ENCODE data around the gene EFCAB13.
"Not testable (repeated sequence)": the region's sequence is repeated elsewhere in the genome, so short reads cannot be mapped to it uniquely, and the experiment has no call there.

The EFCAB13 gene

DNA sequence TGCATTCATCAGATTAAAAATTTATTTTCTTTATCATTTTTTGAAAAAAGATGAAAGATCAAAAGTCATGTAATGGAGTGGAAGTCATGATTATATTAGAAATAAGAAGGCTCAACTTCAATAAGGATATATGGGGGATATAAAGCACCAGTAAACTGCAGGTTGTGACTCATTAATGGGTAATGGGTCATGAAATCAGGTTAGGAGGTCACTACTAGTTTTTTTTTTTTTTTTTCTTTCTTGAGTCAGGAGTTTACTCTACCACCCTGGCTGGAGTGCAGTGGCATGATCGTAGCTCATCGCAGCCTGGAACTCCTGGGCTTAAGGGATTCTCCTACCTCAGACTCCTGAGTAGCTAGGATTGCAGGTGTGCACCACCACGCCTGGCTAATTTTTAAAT is 14.3 kb downstream of the EFCAB13 start:
- H3K27me3 ChIP-seq (ENCODE audit: low read depth, low read length): no peaks in the 10 kb centered on the region
- H3K27ac ChIP-seq (ENCODE audit: low read length): no peak overlapping the region
- H3K36me3 ChIP-seq (ENCODE audit: control insufficient read depth in 1 of 2, insufficient read depth in 2 of 2, low read length in 2 of 2): peaks cover 0 to 10% of the 10 kb centered on the region in 2 donors
- H3K4me1 ChIP-seq (ENCODE audit: control insufficient read depth in 1 of 2, insufficient read depth in 2 of 2, low read length in 2 of 2): no peaks in the 10 kb centered on the region
- no peak overlapping the region for H3K4me3 ChIP-seq (ENCODE audit: low read depth in 1 of 2, low read length in 2 of 2)
- no peaks in the 10 kb centered on the region for H3K9me3 ChIP-seq (ENCODE audit: control insufficient read depth in 1 of 2, low read length in 2 of 2)

GRCh38 chr17:47352848-47353247 is 29.1 kb downstream of the EFCAB13 start:
- Histone ChIP-seq H3K36me3 (ENCODE audit: control insufficient read depth in 1 of 2, insufficient read depth in 2 of 2, low read length in 2 of 2) (no peaks in the 10 kb centered on the region), H3K9me3 (ENCODE audit: control insufficient read depth in 1 of 2, low read length in 2 of 2) (no peaks in the 10 kb centered on the region), H3K27me3 (ENCODE audit: low read depth, low read length) (no peaks in the 10 kb centered on the region), H3K27ac (ENCODE audit: low read length) (no peak overlapping the region), H3K4me3 (ENCODE audit: low read depth in 1 of 2, low read length in 2 of 2) (no peak overlapping the region), H3K4me1 (ENCODE audit: control insufficient read depth in 1 of 2, insufficient read depth in 2 of 2, low read length in 2 of 2) (no peaks in the 10 kb centered on the region)

DNA sequence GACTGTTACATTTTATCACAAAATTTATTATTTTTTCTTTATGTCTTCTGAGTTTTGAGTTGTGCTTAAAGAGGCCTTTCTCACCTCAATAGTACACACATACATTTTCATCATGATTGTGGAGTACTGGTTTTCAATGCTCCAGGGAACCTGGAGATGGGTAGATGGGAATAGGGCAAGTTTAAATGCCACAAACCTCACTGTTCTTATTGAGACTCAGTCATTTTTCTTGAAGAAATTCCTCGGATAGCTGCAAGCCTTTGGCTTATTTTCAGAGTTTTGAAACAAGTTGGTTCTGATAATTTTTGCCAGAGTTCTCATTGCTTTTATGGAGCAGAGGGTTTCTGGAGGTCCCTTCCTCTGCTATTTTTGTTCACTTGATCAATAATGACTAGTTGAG is 34.9 kb downstream of the EFCAB13 start:
- Histone ChIP-seq H3K4me3 (ENCODE audit: low read depth in 1 of 2, low read length in 2 of 2) (no peak overlapping the region), H3K27me3 (ENCODE audit: low read depth, low read length) (no peaks in the 10 kb centered on the region), H3K36me3 (ENCODE audit: control insufficient read depth in 1 of 2, insufficient read depth in 2 of 2, low read length in 2 of 2) (no peaks in the 10 kb centered on the region), H3K9me3 (ENCODE audit: control insufficient read depth in 1 of 2, low read length in 2 of 2) (no peaks in the 10 kb centered on the region), H3K4me1 (ENCODE audit: control insufficient read depth in 1 of 2, insufficient read depth in 2 of 2, low read length in 2 of 2) (no peaks in the 10 kb centered on the region), H3K27ac (ENCODE audit: low read length) (no peak overlapping the region)

DNA sequence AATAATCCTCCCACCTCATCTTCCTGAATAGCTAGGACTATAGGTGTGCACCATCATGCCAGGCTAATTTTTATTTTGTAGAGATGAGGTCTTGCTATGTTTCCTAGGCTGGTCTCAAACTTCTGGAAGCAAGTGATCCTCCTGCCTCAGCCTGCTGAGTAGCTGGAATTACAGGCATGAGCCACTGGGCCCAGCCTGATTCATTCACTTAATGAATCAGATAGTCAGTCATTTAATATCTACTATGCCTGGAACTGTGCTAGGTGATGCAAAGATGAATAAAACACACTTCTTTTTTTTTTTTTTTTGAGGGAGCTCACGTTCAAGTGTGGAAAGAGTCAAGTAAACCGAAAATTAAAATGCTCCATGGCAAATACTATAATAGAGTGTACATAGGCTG is 39.4 kb downstream of the EFCAB13 start:
- H3K4me3 ChIP-seq (ENCODE audit: low read depth in 1 of 2, low read length in 2 of 2): no peak overlapping the region
- H3K36me3 ChIP-seq (ENCODE audit: control insufficient read depth in 1 of 2, insufficient read depth in 2 of 2, low read length in 2 of 2): no peaks in the 10 kb centered on the region
- no peak overlapping the region for H3K27ac ChIP-seq (ENCODE audit: low read length)
- H3K27me3 ChIP-seq (ENCODE audit: low read depth, low read length): no peaks in the 10 kb centered on the region
- no peaks in the 10 kb centered on the region for H3K9me3 ChIP-seq (ENCODE audit: control insufficient read depth in 1 of 2, low read length in 2 of 2)
- H3K4me1 ChIP-seq (ENCODE audit: control insufficient read depth in 1 of 2, insufficient read depth in 2 of 2, low read length in 2 of 2): no peaks in the 10 kb centered on the region

GRCh38 chr17:47367257-47367656 is 43.5 kb downstream of the EFCAB13 start:
- Histone ChIP-seq H3K36me3 (ENCODE audit: control insufficient read depth in 1 of 2, insufficient read depth in 2 of 2, low read length in 2 of 2) (no peaks in the 10 kb centered on the region), H3K4me1 (ENCODE audit: control insufficient read depth in 1 of 2, insufficient read depth in 2 of 2, low read length in 2 of 2) (no peaks in the 10 kb centered on the region), H3K27me3 (ENCODE audit: low read depth, low read length) (no peaks in the 10 kb centered on the region), H3K4me3 (ENCODE audit: low read depth in 1 of 2, low read length in 2 of 2) (no peak overlapping the region), H3K9me3 (ENCODE audit: control insufficient read depth in 1 of 2, low read length in 2 of 2) (no peaks in the 10 kb centered on the region), H3K27ac (ENCODE audit: low read length) (no peak overlapping the region)

DNA sequence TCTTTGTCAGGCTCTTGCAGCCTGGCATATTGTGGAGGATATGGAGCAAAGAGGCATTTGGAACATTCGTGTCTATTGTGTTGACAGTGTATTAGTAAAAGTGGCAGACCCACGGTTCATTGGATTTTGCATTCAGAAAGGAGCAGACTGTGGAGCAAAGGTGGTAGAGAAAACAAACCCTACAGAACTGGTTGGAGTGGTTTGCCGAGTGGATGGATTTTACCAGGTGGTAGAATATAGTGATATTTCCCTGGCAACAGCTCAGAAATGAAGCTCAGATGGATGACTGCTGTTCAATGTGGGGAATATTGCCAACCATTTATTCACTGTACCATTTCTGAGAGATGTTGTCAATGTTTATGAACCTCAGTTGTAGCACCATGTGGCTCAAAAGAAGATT is 44.5 kb downstream of the EFCAB13 start:
- Histone ChIP-seq H3K36me3 (ENCODE audit: control insufficient read depth in 1 of 2, insufficient read depth in 2 of 2, low read length in 2 of 2) (no peaks in the 10 kb centered on the region), H3K4me1 (ENCODE audit: control insufficient read depth in 1 of 2, insufficient read depth in 2 of 2, low read length in 2 of 2) (no peaks in the 10 kb centered on the region), H3K4me3 (ENCODE audit: low read depth in 1 of 2, low read length in 2 of 2) (no peak overlapping the region), H3K27me3 (ENCODE audit: low read depth, low read length) (no peaks in the 10 kb centered on the region), H3K27ac (ENCODE audit: low read length) (no peak overlapping the region), H3K9me3 (ENCODE audit: control insufficient read depth in 1 of 2, low read length in 2 of 2) (no peaks in the 10 kb centered on the region)

DNA sequence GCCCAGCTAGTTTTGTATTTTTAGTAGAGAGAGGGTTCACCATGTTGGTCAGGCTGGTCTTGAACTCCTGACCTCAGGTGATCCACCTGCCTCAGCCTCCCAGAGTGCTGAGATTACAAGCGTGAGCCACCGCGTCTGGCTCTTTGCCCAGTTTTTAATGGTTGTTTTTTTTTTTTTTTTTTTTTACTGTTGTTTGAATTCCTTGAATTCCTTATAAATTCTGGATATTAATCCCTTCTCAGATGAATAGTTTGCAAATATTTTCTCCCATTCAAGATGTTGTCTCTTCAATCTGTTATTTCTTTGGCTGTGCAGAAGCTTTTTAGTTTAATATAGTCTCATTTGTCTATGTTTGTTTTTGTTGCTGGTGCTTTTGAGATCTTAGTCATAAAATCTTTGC is 47.1 kb downstream of the EFCAB13 start:
- H3K27me3 ChIP-seq (ENCODE audit: low read depth, low read length); H3K4me1 ChIP-seq (ENCODE audit: control insufficient read depth in 1 of 2, insufficient read depth in 2 of 2, low read length in 2 of 2); H3K36me3 ChIP-seq (ENCODE audit: control insufficient read depth in 1 of 2, insufficient read depth in 2 of 2, low read length in 2 of 2); H3K4me3 ChIP-seq (ENCODE audit: low read depth in 1 of 2, low read length in 2 of 2); H3K9me3 ChIP-seq (ENCODE audit: control insufficient read depth in 1 of 2, low read length in 2 of 2); H3K27ac ChIP-seq (ENCODE audit: low read length): not testable (repeated sequence)

DNA sequence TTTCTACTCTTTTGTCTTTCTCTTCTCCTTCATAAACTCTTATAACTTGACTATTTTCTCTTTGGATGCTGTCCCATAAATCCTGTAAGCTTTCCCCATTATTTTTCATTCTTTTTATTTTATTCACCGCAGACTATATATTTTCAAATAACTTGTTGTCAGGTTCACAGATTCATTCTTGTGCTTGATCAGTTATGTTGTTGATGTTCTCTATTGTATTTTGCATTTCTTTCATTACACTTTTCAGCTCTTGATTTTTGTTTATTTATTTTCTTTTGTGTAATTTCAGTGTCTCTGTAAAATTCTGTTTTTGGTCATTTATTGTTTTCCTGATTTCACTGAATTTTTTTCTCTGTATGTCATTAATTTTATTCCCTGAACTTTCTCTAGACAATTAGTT is 49.2 kb downstream of the EFCAB13 start:
- Histone ChIP-seq H3K27ac (ENCODE audit: low read length) (no peak overlapping the region), H3K4me1 (ENCODE audit: control insufficient read depth in 1 of 2, insufficient read depth in 2 of 2, low read length in 2 of 2) (no peaks in the 10 kb centered on the region), H3K9me3 (ENCODE audit: control insufficient read depth in 1 of 2, low read length in 2 of 2) (no peaks in the 10 kb centered on the region), H3K27me3 (ENCODE audit: low read depth, low read length) (no peaks in the 10 kb centered on the region), H3K4me3 (ENCODE audit: low read depth in 1 of 2, low read length in 2 of 2) (no peak overlapping the region), H3K36me3 (ENCODE audit: control insufficient read depth in 1 of 2, insufficient read depth in 2 of 2, low read length in 2 of 2) (no peaks in the 10 kb centered on the region)

GRCh38 chr17:47376247-47376646 is 52.5 kb downstream of the EFCAB13 start:
- no peak overlapping the region for H3K27ac ChIP-seq (ENCODE audit: low read length)
- no peaks in the 10 kb centered on the region for H3K4me1 ChIP-seq (ENCODE audit: control insufficient read depth in 1 of 2, insufficient read depth in 2 of 2, low read length in 2 of 2)
- no peaks in the 10 kb centered on the region for H3K27me3 ChIP-seq (ENCODE audit: low read depth, low read length)
- no peaks in the 10 kb centered on the region for H3K9me3 ChIP-seq (ENCODE audit: control insufficient read depth in 1 of 2, low read length in 2 of 2)
- H3K36me3 ChIP-seq (ENCODE audit: control insufficient read depth in 1 of 2, insufficient read depth in 2 of 2, low read length in 2 of 2): no peaks in the 10 kb centered on the region
- no peak overlapping the region for H3K4me3 ChIP-seq (ENCODE audit: low read depth in 1 of 2, low read length in 2 of 2)

DNA sequence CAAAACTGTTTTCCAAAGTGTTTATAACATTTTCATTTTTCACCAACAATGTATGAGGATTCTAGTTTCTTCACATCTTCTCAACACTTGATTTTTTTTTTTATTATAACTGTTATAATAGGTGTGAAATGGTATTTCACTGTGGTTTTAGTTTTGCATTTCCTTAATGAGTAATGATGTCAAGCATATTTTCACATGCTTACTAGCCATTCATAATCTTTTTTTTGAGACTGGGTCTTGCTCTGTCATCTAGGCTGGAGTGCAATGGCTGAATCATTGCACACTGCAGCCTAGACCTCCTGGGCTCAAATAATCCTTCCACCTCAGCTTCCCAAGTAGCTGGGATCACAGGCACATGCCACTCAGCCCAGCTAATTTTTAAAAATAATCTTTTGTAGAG is 65.1 kb downstream of the EFCAB13 start:
- Histone ChIP-seq H3K4me1 (ENCODE audit: control insufficient read depth in 1 of 2, insufficient read depth in 2 of 2, low read length in 2 of 2) (no peaks in the 10 kb centered on the region), H3K4me3 (ENCODE audit: low read depth in 1 of 2, low read length in 2 of 2) (no peak overlapping the region), H3K9me3 (ENCODE audit: control insufficient read depth in 1 of 2, low read length in 2 of 2) (no peaks in the 10 kb centered on the region), H3K27ac (ENCODE audit: low read length) (no peak overlapping the region), H3K27me3 (ENCODE audit: low read depth, low read length) (no peaks in the 10 kb centered on the region), H3K36me3 (ENCODE audit: control insufficient read depth in 1 of 2, insufficient read depth in 2 of 2, low read length in 2 of 2) (no peaks in the 10 kb centered on the region)

DNA sequence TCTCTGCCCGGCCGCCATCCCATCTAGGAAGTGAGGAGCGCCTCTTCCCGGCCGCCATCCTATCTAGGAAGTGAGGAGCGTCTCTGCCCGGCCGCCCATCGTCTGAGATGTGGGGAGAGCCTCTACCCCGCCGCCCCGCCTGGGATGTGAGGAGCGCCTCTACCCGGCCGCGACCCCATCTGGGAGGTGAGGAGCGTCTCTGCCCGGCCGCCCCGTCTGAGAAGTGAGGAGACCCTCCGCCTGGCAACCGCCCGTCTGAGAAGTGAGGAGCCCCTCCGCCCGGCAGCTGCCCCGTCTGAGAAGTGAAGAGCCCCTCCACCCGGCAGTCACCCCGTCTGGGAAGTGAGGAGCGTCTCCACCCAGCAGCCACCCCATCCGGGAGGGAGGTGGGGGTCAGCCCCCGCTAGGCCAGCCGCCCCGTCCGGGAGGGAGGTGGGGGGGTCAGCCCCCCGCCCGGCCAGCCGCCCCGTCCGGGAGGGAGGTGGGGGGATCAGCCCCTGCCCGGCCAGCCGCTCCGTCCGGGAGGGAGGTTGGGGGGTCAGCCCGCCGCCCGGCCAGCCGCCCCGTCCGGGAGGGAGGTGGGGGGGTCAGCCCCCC is 73.9 kb downstream of the EFCAB13 start:
- H3K4me1 ChIP-seq (ENCODE audit: control insufficient read depth in 1 of 2, insufficient read depth in 2 of 2, low read length in 2 of 2); H3K4me3 ChIP-seq (ENCODE audit: low read depth in 1 of 2, low read length in 2 of 2); H3K36me3 ChIP-seq (ENCODE audit: control insufficient read depth in 1 of 2, insufficient read depth in 2 of 2, low read length in 2 of 2); H3K9me3 ChIP-seq (ENCODE audit: control insufficient read depth in 1 of 2, low read length in 2 of 2); H3K27me3 ChIP-seq (ENCODE audit: low read depth, low read length); H3K27ac ChIP-seq (ENCODE audit: low read length): not testable (repeated sequence)

- no peaks in the 10 kb centered on the region for H3K4me1 ChIP-seq (ENCODE audit: control insufficient read depth in 1 of 2, insufficient read depth in 2 of 2, low read length in 2 of 2)
- no peak overlapping the region for H3K4me3 ChIP-seq (ENCODE audit: low read depth in 1 of 2, low read length in 2 of 2)
- H3K27me3 ChIP-seq (ENCODE audit: low read depth, low read length): no peaks in the 10 kb centered on the region
- peaks cover 0 to 7% of the 10 kb centered on the region in 2 donors for H3K36me3 ChIP-seq (ENCODE audit: control insufficient read depth in 1 of 2, insufficient read depth in 2 of 2, low read length in 2 of 2)
- no peak overlapping the region for H3K27ac ChIP-seq (ENCODE audit: low read length)
- no peaks in the 10 kb centered on the region for H3K9me3 ChIP-seq (ENCODE audit: control insufficient read depth in 1 of 2, low read length in 2 of 2)
These were observed 76.6 kb downstream of the EFCAB13 start for GRCh38 chr17:47400333-47400732.

Measured in muscle layer of duodenum (tissue), 2 donors.